Caco-2 (cell line): ENCODE data around the gene RAPGEF3. TPM values are rescaled to one million over a fixed set of nuclear protein-coding genes. Genes with fewer than 3 reads are reported as not detected.

Experiments used
- BruUV-seq: library from RNA; stranded (reverse); fragments of 400-500 nt; replicated peaks from 2 replicates; lab custom pipeline; 2021; lab: Mats Ljungman, UMichigan
- CTCF ChIA-PET: fragments of 300-600 bp; sonication (Branson Sonifier 250); formaldehyde crosslinking; loops from one replicate; lab custom pipeline; 2022; ENCODE audit warnings: antibody characterized with exemption; lab: Charles Lee
- POLR2A ChIA-PET: fragments of 300-600 bp; sonication (Branson Sonifier 250); formaldehyde crosslinking; loops from one replicate; lab custom pipeline; 2022; ENCODE audit warnings: antibody characterized with exemption; lab: Charles Lee
- DNase-seq, 2 experiments: peaks; one replicate each; pipeline versions ENCODE4 v3.0.0 to v3.0.0-alpha.2; 2020 to 2022
- H3K27me3 ChIP-seq: replicated peaks from 2 replicates; pipeline ENCODE4 v1.6.0; 2011; ENCODE audit warnings: low read length; ENCODE audit not compliant: control insufficient read depth, insufficient read depth
- H3K36me3 ChIP-seq: 2 replicates; pipeline ENCODE4 v1.5.1; 2011; ENCODE audit warnings: low read length; ENCODE audit not compliant: control insufficient read depth, insufficient read depth
- H3K4me1 ChIP-seq: fragments of 250-450 bp; sonication (Bioruptor Pico); 2 replicates; pipeline ENCODE4 v1.5.1; 2020; ENCODE audit warnings: mild to moderate bottlenecking
- H3K4me3 ChIP-seq: 2 replicates; pipeline ENCODE4 v1.5.1; 2011; ENCODE audit warnings: low read depth, mild to moderate bottlenecking, control low read depth, low read length
- H3K9me3 ChIP-seq: fragments of 250-450 bp; sonication (Bioruptor Pico); 2 replicates; pipeline ENCODE4 v1.5.1; 2020; ENCODE audit warnings: mild to moderate bottlenecking, moderate library complexity
- H3K27ac Mint-ChIP-seq: one replicate; pipeline ENCODE4 v1.8.0; 2022; ENCODE audit warnings: mixed read lengths; ENCODE audit not compliant: unreplicated experiment
- H3K27me3 Mint-ChIP-seq: one replicate; pipeline ENCODE4 v1.8.0; 2022; ENCODE audit warnings: mixed read lengths; ENCODE audit not compliant: insufficient read depth, unreplicated experiment
- H3K36me3 Mint-ChIP-seq: one replicate; pipeline ENCODE4 v1.8.0; 2022; ENCODE audit warnings: mild to moderate bottlenecking, mixed read lengths; ENCODE audit not compliant: insufficient read depth, unreplicated experiment
- H3K4me1 Mint-ChIP-seq: one replicate; pipeline ENCODE4 v1.8.0; 2022; ENCODE audit warnings: low read depth, mixed read lengths; ENCODE audit not compliant: unreplicated experiment
- H3K4me3 Mint-ChIP-seq: one replicate; pipeline ENCODE4 v1.8.0; 2022; ENCODE audit warnings: mild to moderate bottlenecking, moderate library complexity, mixed read lengths; ENCODE audit not compliant: unreplicated experiment
- H3K9me3 Mint-ChIP-seq: one replicate; pipeline ENCODE4 v1.8.0; 2022; ENCODE audit warnings: mixed read lengths; ENCODE audit not compliant: unreplicated experiment
- intact Hi-C: fragments of 100-400 bp; cut with micrococcal nuclease; formaldehyde crosslinking; loops from one replicate; pipeline ENCODE4 v1.10.0; 2022; ENCODE audit not compliant: unreplicated experiment
- total RNA-seq: library from RNA; stranded (reverse); gene quantifications from 2 replicates; pipeline ENCODE4 v1.2.3, GENCODE V29; 2022
- TF ChIP-seq, protein P1 (sequence below), 2 experiments: fragments of 200-600 bp in 1 of 2; IDR thresholded peaks; 1 replicate in 1 of 2; 2 replicates in 1 of 2; pipeline versions ENCODE4 v1.5.1 to v1.8.0; 2011 to 2022; ENCODE audit warnings: antibody characterized with exemption in 1 of 2, control low read depth in 1 of 2, inconsistent platforms in 1 of 2, low read depth in 1 of 2, low read length in 1 of 2, mild to moderate bottlenecking in 1 of 2, moderate library complexity in 1 of 2; ENCODE audit not compliant: insufficient read depth in 1 of 2, severe bottlenecking in 1 of 2, unreplicated experiment in 1 of 2

Gene RAPGEF3
- total RNA-seq, 1 experiment from 2014 or later = 1.2 TPM

DNA sequence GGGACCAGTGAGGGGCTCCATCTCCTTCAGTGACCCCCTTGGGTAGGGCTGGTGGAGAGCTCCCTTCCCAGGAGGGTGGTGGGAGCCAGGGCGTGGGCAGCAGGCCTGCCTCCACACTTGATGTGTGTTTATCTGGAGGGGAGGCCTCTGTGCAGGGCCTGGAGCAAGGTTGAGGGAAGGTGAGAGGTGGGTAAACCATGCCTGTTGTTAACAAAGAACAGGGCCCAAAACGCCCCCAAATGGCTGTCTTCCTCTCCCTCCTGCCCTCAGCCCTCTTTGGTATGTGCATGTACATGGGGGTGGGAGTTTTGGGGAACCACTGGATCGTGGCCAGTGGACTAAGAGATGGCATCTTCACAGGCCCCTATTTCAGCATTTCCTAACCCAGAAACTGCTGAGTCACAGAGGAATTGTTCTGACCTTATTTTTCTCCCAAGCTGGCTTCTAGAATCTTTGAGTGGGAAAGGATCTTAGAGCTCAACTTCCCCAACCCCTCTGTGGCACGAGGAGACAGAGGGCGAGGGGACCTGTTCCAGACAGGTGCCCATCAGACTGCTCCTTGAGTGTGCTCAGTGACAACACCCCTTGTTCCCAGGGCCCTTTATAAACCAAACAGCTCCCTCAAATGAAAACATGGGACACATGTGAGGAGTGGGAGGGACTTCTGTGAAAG, 17.9 kb upstream of the RAPGEF3 start:
- POLR2A ChIA-PET = no interaction called here

DNA sequence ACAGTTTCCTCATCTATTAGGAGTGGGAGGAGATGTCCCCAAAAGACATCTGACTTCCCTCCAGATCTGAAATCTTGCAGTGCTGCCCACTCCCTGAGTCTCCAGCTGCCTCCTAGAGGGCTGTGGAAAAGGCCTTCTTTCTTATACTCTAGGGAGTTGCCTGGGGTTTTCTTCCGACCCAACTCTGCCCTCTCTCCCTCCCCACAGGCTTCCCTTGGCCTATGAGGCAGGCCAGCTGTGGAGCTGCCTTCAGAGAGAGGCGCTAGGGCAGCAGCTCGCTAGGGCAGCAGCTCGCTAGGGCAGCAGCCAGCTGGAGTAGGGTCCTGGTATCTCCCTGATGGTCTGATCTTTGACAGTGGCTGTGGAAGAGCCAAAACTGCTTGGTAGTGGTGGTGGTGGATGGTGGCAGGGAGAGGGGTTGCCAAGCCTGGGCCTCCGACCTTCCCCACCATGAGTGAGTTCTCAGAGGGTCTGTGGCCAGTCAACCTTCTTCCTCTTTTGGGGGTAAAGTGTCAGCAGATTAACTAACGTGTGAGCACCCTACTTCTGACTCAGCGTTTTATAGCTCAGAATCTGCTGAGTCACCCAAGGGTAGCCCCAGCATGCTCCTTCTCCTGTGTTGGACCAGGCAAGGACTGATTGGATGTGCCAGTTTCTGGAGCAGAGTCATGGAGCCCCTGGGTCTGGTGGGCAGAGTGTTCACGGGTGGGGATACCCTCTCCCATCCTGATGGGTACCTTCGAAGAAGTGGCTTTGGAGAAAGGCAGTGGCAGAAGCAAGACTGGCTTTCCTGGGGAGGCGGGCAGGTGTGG, 16.6 kb upstream of the RAPGEF3 start:
- Mint-ChIP-seq H3K4me3 (no peak overlapping the region), H3K27me3 (no peaks in the 10 kb centered on the region), H3K9me3 (no peaks in the 10 kb centered on the region), H3K4me1 (peaks cover 25% of the 10 kb centered on the region), H3K27ac (peak overlapping the region; percentile 71), H3K36me3 (peaks cover 33% of the 10 kb centered on the region)
- H3K4me3 ChIP-seq = no peak overlapping the region
- H3K9me3 ChIP-seq = no peaks in the 10 kb centered on the region
- no TSS peak for BruUV-seq
- no peaks in the 10 kb centered on the region for H3K36me3 ChIP-seq
- intact Hi-C loops = no loop called here
- ChIA-PET CTCF (interaction anchor here (0.5 to 12.0 kb wide), 5 partner anchors 9 to 1077 kb away, joined by 3 to 171 read pairs (median 4); partner anchors contain the start of gene DDX23), POLR2A (interaction anchor here (0.5 kb wide), 1 partner anchor 45 kb away, joined by 5 read pairs; no protein-coding TSS in a partner anchor)
- no peak for DNase-seq
- TF ChIP-seq, protein P1, sequence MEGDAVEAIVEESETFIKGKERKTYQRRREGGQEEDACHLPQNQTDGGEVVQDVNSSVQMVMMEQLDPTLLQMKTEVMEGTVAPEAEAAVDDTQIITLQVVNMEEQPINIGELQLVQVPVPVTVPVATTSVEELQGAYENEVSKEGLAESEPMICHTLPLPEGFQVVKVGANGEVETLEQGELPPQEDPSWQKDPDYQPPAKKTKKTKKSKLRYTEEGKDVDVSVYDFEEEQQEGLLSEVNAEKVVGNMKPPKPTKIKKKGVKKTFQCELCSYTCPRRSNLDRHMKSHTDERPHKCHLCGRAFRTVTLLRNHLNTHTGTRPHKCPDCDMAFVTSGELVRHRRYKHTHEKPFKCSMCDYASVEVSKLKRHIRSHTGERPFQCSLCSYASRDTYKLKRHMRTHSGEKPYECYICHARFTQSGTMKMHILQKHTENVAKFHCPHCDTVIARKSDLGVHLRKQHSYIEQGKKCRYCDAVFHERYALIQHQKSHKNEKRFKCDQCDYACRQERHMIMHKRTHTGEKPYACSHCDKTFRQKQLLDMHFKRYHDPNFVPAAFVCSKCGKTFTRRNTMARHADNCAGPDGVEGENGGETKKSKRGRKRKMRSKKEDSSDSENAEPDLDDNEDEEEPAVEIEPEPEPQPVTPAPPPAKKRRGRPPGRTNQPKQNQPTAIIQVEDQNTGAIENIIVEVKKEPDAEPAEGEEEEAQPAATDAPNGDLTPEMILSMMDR (IDR thresholded peaks at IDR 0.05; ENCODE audit: insufficient read depth in 1 of 2, low read depth in 1 of 2, low read length in 1 of 2, severe bottlenecking in 1 of 2, unreplicated experiment in 1 of 2) = no peak
- H3K4me1 ChIP-seq = peaks cover 16% of the 10 kb centered on the region
- H3K27me3 ChIP-seq = no peaks in the 10 kb centered on the region

More for the DNA sequence above, 17.9 kb upstream of the RAPGEF3 start:
- intact Hi-C loops = no loop called here
- H3K36me3 Mint-ChIP-seq = peaks cover 43% of the 10 kb centered on the region
- H3K27me3 ChIP-seq = no peaks in the 10 kb centered on the region
- TF ChIP-seq, protein P1 (IDR thresholded peaks at IDR 0.05; ENCODE audit: insufficient read depth in 1 of 2, low read depth in 1 of 2, low read length in 1 of 2, severe bottlenecking in 1 of 2, unreplicated experiment in 1 of 2) = no peak
- no peaks in the 10 kb centered on the region for H3K9me3 Mint-ChIP-seq
- no peaks in the 10 kb centered on the region for H3K36me3 ChIP-seq
- no peaks in the 10 kb centered on the region for H3K9me3 ChIP-seq
- no peak overlapping the region for H3K4me3 ChIP-seq
- H3K27ac Mint-ChIP-seq = peak overlapping the region; percentile 71
- peaks cover 25% of the 10 kb centered on the region for H3K4me1 Mint-ChIP-seq
- CTCF ChIA-PET = interaction anchor here (0.7 to 12.0 kb wide), 10 partner anchors 17 to 62 kb away, joined by 3 to 171 read pairs (median 4); no protein-coding TSS in a partner anchor
- BruUV-seq = no TSS peak
- H3K4me1 ChIP-seq = peaks cover 14% of the 10 kb centered on the region
- H3K27me3 Mint-ChIP-seq = no peaks in the 10 kb centered on the region
- H3K4me3 Mint-ChIP-seq = no peak overlapping the region
- DNase-seq = no peak

DNA sequence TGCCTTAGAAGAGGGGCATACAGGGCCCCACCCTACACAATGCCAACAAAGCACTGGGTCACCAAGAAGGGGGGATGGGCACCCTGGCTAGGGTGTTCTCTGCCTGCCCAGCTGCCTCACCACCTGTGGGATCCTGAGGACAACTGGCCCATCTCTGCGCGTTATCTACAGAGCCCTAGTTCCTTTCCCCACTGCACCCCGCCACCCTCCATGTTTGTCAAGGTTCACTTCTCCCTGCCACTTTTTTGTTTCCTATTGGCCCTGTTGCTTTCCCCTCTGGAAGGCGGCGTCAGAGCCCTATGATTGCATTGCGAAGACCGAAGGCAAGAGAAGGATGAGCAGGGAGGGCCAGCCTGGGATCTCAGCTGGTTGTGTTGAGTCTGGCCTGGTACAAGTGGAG, 16.0 kb upstream of the RAPGEF3 start:
- H3K4me3 ChIP-seq = no peak overlapping the region

More for the DNA sequence above, 16.0 kb upstream of the RAPGEF3 start:
- H3K27ac Mint-ChIP-seq = no peak overlapping the region
- intact Hi-C loops = no loop called here
- H3K36me3 Mint-ChIP-seq = peaks cover 31% of the 10 kb centered on the region
- TF ChIP-seq, protein P1 (IDR thresholded peaks at IDR 0.05; ENCODE audit: insufficient read depth in 1 of 2, low read depth in 1 of 2, low read length in 1 of 2, severe bottlenecking in 1 of 2, unreplicated experiment in 1 of 2) = no peak
- DNase-seq = no peak
- Histone ChIP-seq H3K36me3 (no peaks in the 10 kb centered on the region), H3K4me1 (peaks cover 22% of the 10 kb centered on the region), H3K27me3 (no peaks in the 10 kb centered on the region), H3K9me3 (no peaks in the 10 kb centered on the region)
- CTCF ChIA-PET = interaction anchor here (12.0 kb wide), 1 partner anchor 31 kb away, joined by 171 read pairs; no protein-coding TSS in a partner anchor
- no TSS peak for BruUV-seq
- H3K27me3 Mint-ChIP-seq = no peaks in the 10 kb centered on the region
- H3K9me3 Mint-ChIP-seq = no peaks in the 10 kb centered on the region
- H3K4me3 Mint-ChIP-seq = no peak overlapping the region
- H3K4me1 Mint-ChIP-seq = peaks cover 25% of the 10 kb centered on the region
- POLR2A ChIA-PET = no interaction called here
